NCI-H2196 (cell line): ENCODE results near the gene SLIT3.

ENCODE experiments used
- DNase-seq: peaks from one replicate; lab custom pipeline; 2025; ENCODE audit not compliant: unreplicated experiment; lab: John Stamatoyannopoulos, UW

Gene SLIT3

DNA sequence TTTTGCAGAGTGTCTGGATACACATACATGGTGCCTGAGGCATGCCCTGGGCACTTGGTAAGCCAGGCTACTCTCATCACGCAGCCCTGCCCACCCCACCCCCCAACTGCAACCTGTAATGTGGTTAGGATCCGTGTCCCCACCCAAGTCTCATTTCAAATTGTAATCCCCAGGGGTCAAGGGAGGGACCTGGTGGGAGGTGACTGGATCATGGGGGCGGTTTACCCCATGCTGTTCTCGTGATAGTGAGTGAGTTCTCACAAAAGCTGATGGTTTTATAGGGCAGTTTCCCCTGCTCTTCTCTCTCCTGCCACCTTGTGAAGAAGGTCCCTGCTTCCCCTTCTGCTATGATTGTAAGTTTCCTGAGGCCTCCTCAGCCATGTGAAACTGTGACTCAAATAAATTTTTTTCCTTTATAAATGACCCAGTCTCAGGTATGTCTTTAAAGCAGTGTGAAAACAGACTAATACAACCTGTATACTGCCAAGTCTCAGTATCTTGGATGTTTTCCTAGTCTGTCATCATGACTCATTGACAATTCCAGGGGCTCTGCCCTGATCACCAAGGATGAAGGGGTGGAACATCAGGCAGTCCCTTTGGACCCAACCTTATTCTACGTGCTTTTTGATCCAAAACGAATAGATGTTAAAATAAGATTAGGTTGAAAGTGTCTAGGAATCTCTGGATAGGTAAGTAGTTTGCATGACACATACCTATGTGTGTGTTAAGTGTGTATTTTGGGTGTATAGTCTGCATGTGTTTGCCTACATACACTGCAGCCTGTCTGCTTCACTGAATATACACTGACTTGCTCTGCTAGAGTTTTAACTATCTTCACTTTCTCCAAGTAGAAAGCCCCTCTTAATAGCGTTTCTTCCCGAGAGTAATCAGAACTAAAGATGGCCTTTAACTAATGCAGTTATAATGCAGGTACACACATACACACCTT is 293.8 kb downstream of the SLIT3 start:
- no peak for DNase-seq

DNA sequence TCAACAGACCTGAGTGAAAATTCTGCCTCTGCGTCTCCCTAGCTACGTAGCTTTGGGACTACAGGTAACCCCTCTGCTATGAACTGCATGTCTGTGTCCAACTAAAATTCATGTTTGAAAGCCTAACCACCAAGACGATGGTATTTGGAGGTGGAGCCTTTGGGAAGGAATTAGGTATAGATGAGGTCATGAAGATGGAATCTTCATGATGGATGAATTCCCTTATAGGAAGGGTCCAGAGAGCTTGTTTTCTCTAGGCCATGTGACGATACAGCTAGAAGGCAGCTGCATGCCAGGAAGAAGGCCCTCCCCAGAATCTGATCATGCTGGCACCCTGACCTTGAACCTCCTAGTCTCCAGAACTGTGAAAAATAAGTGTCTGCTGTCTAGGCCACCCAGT is 296.4 kb downstream of the SLIT3 start:
- DNase-seq, result no peak

DNA sequence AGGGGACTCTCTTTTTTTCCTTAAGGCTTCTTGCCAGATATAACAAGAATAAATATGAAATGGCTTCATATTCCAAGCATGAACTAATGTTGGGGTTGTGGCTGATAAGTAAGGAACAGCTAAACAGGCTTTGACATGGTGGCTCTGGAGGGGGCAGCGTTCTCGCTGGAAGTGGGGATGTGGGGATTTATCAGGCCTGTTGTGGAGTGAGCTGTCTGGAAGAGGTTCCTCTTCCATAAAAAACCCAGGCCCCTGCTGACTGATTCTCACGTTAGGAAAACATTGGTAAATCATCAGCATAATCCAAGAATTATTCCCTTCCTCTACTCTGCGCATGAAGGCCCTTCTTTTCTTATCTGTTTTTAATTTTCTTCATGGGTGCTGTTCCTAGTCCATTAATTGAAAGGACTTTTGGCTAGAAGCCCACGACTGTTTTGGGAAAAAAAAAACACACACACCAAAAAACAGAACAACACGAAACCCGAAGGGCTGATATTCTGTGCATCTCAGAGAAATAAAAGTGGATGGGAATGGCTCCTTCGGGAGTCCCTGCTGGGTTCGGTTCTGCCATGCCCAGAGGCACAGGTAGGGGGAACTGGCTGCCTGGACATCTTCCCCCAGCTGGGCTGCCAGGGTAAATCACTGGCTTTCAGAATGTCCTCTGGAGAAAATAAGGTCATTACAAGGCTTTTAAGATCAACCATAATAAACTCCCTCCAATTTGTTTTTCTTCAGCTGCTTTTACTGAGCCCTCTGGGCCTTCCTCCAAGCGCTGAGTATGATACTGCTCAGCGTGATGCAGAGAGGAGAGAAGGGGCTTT is 297.0 kb downstream of the SLIT3 start:
- DNase-seq, result no peak

DNA sequence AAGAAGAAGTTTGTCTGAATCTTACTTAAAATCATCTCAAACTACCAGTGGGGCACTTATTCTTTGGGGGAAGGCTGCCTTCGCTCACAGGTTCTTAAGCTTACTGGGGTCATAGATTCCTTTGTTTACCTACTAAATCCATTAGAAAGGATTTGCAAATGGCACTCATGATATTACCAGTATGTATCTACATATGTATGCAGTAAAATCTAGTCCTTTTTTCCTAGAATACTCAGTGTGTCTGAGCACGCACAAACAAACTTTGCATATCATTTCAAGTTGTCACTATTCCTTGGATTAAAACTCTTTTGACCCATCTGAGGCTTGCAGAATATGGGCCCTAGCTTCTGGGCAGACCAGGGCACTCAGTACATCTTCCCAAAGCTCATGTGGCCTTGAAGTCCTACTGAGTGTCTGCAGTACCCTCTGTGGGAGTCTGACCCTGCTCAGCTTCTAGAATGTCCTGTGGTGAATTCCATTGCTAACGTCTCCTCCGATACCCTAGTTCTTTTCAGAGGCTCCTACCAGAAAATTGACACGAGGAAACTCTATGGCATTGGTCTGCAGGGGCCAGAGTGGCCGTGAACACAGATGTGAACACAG is 297.9 kb downstream of the SLIT3 start:
- DNase-seq, result no peak

DNA sequence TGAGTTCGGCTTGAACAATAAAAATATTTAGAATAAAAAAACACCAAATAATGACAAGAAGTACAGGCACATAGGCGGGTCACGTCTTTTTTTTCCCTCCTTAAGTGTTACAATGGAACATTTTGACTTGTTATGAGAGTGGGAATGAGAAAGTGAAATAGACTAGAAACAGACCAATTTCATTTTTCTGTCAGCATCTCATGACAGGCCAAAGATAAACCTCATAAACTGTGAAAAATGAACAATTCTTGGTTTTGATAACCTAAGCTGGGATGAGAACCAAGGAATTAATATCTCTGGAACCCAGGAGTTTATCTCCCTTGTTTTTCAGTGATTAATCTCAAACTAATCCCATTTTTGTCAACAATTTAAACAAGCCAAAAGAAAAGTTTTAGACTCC is 299.5 kb downstream of the SLIT3 start:
- no peak for DNase-seq

DNA sequence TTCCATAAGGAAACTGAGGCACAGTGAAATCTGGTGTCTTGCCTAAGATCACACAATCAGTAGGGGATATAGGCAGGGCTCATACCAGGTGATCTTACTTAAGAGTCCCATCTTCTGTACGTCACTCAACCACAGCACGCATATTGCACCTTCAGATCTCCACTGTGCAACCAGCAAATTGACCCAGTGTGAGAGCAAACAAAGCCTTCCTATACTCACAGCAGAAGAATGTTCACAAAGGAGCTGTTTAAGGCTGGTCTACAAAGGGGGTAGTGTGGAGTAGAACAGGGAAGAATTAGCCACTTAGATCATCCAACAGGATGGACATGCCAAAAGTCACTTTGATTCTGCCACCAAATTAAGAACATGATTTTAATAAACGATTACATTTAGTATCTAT is 305.9 kb downstream of the SLIT3 start:
- no peak for DNase-seq

DNA sequence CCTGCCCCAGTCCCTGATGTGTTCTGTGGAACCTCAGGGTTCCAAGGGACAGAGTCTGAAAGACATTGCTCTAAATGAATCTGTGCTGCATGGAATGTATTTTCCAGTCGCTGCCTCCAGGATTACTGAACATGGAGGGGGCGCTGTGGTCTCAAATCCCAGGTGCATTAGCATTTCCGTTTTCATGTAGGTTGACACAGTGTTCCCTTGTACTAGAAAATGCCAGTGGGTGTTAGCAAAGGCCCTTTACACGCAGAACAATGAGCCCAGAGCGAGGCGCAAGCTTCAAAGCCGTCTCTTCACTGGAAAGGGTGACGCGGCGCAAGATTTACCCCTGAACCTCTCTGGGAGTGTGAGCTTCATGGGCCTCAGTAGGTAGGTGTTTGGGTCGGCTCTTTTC is 308.3 kb downstream of the SLIT3 start:
- DNase-seq, result no peak

DNA sequence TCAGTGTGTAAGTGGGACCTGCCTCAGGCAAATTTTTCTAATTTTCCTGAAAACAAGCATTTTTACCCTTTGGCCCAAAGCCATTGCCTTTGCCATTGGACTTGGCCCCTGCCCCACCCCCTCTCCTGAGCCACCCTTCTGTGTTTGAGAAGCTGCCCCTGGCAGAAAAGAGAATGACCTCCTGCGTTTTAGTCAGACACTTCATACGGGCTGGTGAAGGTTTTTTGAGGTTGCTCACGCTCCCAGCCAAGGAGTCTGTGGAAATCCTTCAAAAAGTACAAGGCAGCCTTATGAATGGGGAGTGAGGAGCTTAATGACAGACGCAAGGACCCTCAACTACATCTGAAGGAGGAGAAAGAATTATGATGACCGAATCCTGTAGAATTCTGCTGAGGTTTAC is 308.9 kb downstream of the SLIT3 start:
- DNase-seq, result no peak

DNA sequence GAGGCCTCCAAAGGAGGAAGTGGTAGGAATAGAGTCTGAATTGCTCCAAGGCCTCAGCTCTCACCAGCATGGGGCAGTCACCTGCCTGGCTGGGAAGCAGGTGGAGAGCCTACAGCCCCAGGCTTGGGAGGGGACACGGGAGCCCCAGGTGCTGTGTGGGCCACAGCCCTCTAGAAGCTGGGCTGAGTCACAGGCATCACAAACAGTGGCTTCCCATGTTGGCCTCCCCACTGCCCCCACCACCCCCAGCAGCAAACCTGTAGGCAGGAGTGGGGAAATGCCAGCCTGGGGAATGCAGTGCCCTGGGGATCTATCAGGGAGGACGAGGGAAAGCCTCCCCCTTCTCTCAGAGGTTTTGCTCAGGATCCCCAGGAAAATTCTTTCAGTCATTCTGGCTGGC is 309.6 kb downstream of the SLIT3 start:
- no peak for DNase-seq

DNA sequence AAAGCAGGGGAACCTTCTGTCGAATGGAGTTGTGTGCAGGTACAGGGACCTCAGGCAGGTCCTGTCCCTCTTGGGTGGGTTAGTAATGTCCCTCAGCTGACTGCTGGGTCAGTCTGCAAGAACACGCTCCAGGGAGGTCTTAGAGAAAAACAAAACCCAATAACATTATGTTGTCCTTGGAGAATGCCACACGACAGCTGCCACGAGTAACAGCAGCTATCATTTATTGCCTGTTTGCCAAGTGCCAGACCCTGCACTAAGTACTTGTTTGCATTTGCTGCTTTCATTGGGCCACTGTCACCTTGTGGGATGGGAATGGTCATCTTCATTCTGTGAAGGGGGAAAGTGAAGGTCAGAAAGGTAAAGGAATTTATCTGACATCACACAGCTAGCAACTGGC is 310.3 kb downstream of the SLIT3 start:
- no peak for DNase-seq

DNA sequence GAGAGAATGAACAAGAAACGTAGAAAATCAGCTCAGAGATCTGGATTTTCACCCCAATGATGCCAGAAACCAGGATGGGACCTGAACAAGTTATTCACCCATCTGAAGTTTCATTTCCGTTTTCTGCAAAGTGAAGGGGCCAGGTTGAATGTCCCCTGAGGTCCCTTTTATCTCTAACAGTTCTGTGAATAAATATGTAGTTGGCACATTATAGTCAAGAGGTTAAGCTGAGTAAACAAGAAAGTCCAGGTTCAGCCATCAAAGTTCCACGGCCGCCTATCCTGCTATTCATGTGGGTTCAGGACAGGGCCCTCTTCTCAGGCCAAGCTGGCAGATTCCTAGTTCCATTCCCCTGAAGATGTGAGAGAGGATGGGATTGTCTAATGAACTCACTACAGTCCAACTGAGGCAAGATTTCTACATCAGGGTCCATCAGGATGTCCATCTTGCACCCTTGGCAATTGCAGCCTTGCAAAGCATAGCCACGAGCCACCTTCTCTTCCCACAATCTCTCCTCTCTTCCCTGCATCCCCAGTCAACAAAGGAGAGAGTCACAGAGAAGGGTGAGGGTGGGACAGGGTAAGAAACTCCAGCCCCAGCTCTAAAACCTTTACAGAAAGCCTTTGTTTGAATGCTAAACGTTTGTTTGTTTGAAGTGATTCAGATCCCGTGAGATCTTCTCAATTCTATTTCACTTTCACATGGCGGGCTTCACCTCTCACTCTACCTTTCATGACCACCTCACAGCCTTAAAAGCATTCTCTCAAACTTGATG is 311.0 kb downstream of the SLIT3 start:
- DNase-seq, result no peak

DNA sequence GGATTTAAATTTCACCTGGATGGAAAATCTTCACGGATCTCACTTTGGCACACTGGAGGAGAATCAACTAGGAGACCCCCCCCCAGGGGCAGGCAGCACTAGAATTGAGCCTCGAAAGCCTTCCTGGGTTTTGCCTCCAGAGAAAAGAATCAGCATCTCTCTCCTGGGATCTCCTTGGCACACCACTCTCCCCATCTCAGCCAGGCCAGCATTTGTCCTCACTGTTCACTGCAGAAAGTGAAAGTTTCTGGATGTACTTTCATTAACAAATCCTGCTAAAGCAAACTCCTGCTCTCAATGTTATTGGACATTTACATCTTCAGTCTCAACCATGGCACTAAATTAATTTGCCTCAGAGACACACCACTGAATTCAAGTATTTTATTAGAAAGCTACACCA is 312.2 kb downstream of the SLIT3 start:
- DNase-seq, result no peak

DNA sequence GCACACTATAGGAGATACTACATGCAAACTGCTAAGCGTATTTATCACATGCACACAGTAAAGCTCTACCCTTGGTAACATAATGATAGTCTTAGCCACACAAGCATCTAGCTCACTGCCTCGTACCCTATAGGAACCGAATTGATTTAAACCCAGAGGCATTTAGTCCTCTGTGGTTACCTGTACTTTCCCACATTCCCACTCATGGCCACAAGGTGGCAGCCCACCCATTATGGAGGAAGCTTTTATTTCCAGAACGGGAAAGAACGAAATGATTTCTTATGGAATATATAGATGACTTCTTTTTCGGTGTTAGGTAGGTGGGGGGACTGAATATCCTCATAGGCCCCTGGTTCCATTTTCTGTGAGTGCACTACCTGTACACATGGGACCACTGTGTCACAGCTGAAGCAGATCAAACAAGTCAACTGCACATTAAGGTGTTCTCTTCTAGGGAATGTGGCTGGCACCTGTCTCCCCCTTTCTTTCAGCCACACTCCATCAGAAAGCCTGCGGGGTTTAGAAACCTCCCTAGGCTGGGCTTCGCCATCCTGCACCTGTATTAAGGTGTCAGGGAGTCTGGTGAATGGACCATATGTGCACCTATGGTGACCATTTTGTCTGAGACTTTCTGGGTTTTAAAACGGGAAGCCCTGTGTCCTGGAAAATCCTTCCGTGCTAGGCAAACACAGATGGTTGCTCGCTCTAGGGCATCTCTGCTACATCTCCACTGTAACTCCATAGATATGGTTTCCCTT is 313.2 kb downstream of the SLIT3 start:
- DNase-seq, result peak; percentile 68

DNA sequence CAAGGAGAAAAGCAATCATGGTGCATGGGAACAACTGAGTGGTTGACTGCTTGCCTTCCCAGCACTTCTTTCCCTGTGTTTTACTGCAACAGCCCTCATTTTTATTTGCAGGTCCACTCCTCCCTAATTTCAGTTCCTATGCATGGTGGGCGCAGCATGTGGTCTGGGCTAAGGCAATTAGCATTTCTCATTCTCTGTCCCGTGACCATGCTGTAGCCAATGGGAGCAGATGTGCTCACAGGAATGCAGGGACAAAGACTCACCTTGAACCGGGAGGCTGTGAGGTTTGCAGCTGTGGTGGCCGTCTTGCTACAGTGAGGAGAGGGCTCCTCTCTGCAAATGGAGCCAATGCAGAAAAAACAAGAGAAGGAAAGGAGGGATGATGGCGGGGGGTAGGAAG is 315.5 kb downstream of the SLIT3 start:
- DNase-seq, result no peak

DNA sequence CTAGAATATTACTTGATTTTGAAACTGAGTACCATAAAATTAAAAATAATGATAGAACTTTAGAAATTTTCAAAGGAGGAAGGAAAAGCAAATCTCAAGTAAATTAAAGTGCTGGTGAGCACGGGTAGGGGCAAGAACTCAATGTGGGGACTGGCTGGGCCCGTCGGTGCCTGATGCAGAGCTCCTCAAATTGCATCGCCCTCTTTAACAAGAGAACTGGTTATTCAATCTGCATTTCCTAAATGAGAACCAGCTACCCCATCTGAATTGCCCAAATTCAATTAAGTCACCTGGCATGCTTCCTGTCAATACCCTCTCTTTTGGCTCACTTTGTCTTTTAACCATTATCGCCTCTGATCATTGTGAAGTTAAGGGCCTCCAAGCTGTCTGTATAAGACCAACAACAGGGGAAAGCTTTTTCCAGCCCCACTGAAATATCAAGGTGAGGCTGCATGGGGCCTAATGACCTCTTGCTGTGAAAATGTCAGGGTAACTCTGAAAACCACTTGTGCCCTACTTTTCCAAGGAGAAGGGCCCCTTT is 316.7 kb downstream of the SLIT3 start:
- DNase-seq, result no peak

DNA sequence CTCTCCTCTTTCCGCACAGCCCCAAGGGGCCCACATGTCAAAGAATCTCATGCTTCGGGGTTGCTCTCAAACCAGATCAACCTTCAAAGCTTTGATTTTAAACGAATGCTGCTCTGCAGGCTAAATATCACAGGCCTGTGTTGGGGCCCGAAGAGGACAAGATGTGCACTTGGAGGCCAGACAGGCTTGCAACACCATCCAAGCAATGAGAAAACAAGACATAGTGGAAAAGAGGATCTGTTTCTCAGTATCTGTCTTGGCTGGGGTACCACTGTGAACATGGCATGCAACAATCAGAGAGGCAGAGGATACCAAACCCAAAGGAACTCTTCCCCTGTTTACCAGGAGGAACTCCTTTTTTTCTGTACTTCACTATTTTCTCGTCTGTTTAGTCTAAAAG is 321.8 kb downstream of the SLIT3 start:
- no peak for DNase-seq

DNA sequence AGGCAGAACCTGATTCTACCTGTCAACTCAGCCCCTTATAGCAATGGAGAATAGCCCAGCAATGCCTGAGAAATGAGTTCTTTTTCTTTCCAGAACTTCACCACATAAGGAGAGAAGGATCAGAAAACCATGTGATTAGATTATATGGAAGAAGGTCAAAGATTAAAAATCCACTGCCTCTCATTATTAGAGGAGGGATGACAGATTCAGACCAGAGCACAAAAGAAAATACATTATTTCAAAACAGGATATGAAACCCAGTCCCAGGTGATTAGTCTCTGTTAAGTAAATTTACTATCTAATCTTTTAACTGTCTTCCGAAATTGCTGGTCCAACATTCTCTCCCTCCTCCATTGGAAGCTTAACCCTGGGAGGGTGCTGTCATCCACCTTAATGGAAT is 322.4 kb downstream of the SLIT3 start:
- no peak for DNase-seq

DNA sequence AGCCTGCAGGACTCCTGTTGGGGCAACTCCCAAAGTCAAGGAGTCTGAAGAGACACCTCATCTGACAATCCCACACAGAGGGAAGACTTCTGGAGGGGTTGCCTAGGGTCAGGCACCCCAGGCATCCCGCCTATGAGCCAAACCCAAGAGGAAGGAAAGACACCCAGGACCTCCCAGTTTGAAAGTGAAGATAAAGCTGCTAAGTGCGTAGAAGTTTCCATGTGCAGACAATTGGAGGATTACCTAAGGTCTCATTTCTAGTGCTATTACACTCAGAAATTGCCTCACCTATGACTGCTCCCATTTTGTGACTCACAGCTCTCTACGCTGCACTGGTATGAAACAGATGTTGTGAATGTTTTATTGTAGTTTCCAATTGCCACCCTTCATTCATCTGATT is 322.9 kb downstream of the SLIT3 start:
- no peak for DNase-seq

DNA sequence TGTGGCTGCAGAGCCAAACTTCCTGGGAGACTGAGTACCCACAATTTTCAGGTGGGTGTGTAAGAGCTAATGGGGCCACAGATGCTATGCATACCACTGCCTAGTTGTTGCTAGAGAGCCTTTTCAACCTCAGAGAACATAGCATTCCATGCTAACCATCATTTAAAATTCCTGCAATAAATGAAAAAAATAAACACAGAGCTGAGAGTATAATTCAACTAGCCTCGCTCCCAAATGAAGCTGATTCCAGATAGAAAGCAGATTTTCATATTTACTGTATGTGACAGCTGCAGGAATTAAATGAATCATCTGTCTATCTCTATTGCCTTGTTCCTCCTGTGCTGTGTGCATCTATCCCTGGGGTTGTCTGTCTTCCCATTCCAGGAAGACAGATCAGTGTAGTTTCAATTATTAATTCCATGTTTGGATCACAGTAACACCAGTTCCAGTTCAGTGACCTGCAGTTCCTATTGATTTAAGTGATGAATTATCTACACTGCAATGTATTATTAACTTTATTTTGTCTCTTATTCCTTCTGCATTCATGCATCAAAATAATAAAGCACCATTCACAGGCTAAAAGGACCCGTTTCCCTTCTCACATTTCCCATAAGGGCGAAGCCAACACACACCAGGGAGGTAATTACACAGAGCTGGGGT is 324.5 kb downstream of the SLIT3 start:
- no peak for DNase-seq

DNA sequence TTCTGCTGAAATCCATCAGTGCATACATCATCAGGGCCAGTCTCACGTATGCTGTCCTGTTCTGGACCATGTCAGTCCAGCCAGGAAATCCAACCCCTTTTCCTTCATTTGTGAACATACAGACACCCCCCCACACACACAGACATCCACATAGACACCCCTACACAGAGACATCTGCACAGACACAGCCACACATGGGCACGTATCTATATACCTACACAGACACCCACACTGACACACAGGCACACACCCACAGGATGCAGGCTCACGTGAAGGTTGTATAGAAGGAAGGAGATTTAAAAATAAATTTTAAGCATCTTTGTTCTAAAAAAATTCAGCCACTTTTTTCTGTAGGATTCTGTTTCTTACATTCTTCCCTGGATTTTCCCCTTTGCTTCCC is 325.6 kb downstream of the SLIT3 start:
- DNase-seq, result no peak
